Iris pigment epithelial cell (primary cell): ENCODE data around the gene LAMA2.

ENCODE experiments used
- DNase-seq: peaks from one replicate; pipeline ENCODE4 v3.0.0-alpha.2; 2011; ENCODE audit warnings: low read depth

The LAMA2 gene

DNA sequence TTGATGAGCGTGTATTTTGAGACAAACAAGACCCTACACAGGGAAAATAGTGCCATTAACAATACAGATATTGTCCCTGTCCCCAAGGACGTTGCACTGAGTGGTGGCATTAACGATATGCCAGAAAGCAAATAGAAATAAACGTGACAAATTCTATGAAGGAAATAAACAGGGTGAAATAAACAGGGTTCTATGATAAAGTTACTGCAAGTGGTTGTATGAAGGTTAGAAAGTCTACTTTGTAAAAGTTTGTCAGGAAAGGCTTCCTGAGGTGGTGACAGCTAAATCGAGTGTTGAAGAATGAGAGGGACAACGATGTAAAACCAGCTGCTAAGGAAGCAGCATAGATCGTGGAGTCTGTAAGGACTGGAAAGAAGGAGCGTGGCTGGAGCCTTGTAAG is 380.2 kb downstream of the LAMA2 start:
- no peak for DNase-seq

DNA sequence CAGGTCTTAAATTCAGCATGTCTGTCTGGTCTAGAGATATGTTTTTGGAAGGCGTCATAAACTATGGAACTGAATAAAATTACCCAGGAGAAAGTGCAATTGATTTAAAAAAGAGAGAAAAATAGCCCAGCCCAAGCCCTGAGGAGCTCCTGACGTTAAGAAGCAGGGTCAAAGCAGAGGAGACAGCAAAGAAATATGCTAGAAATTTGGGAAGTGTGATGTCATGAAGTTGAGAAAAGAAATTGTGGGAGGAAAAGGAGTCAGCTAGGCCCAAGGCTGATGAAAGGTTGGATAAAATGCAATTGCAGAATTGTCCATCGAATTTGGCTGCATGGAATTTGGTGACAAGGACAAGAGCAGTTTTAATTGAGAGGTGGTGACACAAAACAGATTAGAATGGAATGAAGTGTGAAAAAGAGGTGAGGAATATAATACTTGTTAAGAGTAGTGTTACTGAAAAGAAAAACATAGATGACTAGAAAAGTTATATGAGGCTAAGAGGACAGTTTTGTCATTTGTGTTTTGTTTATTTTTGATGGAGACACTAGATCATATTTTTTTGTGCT is 381.6 kb downstream of the LAMA2 start:
- DNase-seq, result no peak

DNA sequence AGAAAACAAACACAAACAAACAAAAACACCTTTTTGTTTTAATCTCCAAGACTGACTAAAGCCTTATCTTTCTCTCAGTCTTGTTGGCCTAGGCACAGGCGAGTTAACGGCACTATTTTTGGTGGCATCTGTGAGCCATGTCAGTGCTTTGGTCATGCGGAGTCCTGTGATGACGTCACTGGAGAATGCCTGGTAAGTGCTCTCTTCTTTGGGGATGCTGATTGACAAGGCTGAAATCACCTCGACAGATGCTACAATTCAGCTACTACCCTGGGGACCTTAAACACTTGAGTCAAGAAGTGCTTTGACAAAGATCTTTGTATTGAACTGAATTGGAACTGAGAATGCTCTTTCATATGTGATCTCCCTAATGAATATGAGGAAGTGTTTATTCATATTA is 384.1 kb downstream of the LAMA2 start:
- no peak for DNase-seq

DNA sequence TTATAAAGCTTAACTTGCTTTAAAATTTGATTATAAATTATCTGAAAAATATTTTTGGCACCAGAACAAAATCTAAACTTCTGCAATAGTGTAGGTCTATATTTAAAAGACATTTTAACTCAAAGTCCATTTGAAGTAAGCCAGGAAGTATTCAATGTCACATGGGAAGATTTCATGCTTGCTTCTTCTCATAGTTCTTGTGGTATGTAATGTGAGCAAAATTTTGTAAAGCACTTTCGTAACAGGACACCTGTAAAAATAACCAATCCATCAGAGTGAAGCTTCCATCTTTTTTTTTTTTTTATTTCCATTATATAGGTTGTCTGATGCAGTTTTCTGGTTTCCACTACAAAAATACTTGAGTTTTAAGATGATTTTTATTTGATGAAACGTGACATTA is 386.1 kb downstream of the LAMA2 start:
- peak; percentile 26 for DNase-seq

- no peak for DNase-seq
Observed at GRCh38 chr6:129269891-129270290, 387.0 kb downstream of the LAMA2 start.

- DNase-seq, result no peak
Observed at GRCh38 chr6:129270450-129270849, 387.5 kb downstream of the LAMA2 start.

- no peak for DNase-seq
Observed at GRCh38 chr6:129273161-129273560, 390.2 kb downstream of the LAMA2 start.

DNA sequence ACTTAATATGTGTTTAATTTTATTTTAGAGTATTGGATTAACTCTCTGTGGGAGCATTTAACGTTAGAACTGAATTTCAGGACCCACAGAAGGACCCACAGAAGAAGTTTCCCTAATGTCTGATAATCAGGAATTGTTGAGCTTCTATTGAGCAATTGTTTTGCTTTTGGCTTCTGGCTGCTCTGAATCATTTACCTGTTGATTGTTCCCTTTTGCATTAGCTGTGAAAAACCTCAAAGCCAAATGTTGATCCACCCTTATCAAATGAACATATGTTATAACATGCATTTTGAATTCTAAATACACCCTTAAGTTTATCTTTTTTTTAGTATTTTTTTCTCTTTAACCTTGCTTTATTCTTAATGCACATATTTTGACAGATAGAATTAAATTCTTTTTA is 393.5 kb downstream of the LAMA2 start:
- no peak for DNase-seq

- DNase-seq, result no peak
Observed at GRCh38 chr6:129276986-129277385, 394.0 kb downstream of the LAMA2 start.

DNA sequence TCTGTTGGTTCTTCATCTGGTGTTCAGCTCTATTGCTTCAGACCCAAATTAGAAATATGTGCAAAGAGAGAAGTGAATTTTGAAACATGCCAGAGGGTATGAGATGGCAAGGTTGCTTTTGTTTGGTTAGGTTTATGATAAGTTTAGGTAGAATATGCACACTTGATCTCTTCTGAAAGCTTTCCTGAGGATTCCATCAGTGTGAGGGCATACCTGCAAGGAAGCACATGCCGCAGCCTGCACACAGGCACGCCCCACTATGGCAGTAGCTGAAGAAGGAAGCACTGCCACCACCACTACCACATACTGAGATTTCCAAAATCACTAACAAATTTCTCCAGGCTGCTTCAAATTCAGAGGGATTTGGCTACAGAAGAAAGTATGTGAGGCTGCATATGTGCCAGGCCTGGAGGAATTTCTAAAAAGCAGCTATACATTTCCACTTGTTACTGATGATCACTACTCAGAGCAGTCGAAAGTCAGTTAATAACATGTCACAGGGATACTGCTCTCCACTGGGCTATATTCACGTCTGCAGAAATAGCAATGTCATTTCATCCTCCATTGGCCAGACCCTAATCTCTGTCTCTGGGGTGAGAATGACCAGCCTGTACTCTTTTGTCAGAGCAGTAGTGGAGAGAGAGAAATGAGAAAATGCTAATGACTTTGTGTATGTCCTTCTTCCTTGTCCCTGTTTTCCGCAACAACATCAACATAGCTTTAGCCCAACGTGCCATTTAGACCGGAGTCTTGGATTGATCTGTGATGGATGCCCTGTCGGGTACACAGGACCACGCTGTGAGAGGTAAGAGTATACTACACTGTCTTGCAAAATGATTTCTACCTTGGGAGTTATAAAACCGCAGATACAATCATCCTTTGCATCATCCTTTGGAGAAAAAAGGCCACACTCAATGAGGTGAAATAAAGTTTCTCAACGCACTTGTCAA is 396.7 kb downstream of the LAMA2 start:
- no peak for DNase-seq

DNA sequence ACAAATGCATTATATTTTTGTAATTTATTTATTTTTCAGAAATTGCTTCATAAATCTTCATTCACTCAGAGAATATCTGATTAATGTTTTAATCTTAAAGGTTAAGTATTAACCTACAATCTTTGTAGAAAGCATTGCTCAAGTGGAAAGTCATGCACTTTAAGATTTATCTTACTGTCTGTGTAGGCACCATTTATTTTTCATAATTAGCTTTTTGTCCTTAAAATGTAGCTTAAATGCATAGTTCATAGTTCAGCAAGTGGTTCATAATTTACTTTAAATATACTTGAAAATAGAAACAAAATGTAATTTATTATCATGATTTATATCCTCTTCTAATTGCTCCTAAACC is 397.3 kb downstream of the LAMA2 start:
- no peak for DNase-seq

DNA sequence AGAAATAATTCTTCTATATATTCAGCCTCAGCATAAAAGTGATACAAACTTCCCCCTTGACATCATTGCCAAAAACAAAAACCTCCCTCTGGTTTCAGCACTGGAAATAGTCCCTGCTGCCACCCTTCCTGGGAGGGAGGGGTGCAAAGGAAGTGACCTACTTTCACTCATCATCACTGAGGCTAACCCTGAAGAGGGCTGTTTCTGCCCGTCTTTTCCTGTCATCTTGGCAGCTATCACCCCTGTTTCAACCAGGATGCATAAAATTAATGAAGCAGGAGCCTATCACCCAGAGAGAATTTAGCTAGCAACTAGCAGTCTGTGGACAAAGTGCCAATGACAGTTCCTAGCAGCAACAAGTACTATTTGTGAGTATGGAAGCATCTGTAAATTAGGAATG is 397.8 kb downstream of the LAMA2 start:
- DNase-seq, result no peak

GRCh38 chr6:129281168-129281796 is 398.3 kb downstream of the LAMA2 start:
- no peak for DNase-seq

GRCh38 chr6:129282019-129282418 is 399.1 kb downstream of the LAMA2 start:
- no peak for DNase-seq

GRCh38 chr6:129284225-129284624 is 401.3 kb downstream of the LAMA2 start:
- no peak for DNase-seq

GRCh38 chr6:129287231-129288177 is 404.6 kb downstream of the LAMA2 start:
- DNase-seq, result no peak

- no peak for DNase-seq
Observed at GRCh38 chr6:129289442-129289841, 406.5 kb downstream of the LAMA2 start.

DNA sequence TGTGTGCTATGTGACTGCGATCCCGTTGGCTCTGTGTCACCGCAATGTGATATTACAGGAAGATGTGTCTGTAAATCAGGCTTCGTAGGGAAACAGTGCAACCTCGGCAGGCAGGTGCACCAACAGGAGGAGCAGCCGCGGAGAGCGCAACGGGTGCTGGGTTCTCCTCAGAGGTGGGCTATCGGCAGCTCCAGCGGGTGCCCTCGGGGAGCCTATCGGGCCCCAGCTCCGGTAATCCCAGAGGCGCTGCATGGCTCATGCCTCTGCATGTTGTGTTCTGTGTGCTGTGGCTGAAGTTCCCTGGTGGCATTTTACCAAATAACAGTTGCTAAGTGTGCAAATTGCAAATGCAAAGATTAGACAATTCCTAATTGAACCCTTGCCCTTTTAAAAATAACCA is 409.9 kb downstream of the LAMA2 start:
- DNase-seq, result no peak

GRCh38 chr6:129297592-129297991 is 414.7 kb downstream of the LAMA2 start:
- DNase-seq, result no peak

GRCh38 chr6:129302671-129303070 is 419.7 kb downstream of the LAMA2 start:
- DNase-seq, result no peak

DNA sequence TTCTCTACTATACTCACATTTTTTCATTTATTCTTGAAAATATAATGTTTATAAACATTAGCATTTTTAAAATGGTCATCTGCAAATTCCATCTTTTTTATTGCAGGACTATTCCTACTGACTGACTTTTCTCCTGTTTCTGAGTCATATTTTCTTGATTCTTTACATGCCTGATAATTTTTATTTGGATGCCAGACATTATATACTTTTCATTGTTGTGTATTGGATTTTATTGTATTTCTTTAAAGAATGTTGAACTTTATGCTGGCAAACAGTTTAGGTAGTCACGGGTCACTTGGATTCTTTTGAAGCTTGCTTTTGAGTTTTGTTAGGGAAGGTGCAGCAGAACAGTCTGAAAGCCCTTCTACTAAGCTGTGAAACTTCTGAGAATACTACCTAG is 423.9 kb downstream of the LAMA2 start:
- DNase-seq, result no peak

- DNase-seq, result no peak
Observed at GRCh38 chr6:129307845-129308244, 424.9 kb downstream of the LAMA2 start.
